MCF 10A (cell line): ENCODE data around the gene ELF1. TPM values are rescaled to one million over a fixed set of nuclear protein-coding genes. Genes with fewer than 3 reads are reported as not detected.

Source experiments
- BruUV-seq: library from RNA; stranded (reverse); fragments of 400-500 nt; replicated peaks from 2 replicates; lab custom pipeline; 2021; lab: Mats Ljungman, UMichigan
- CTCF ChIA-PET: fragments of 300-600 bp; sonication (Branson Sonifier 250); formaldehyde crosslinking; extraction: SDS; loops from one replicate; lab custom pipeline; 2021; ENCODE audit warnings: antibody characterized with exemption, inconsistent platforms; lab: Yijun Ruan, JAX
- POLR2A ChIA-PET: fragments of 300-600, 350-650 bp; sonication (Branson Sonifier 250); formaldehyde crosslinking; extraction: SDS; loops from one replicate; lab custom pipeline; 2020; ENCODE audit warnings: antibody characterized with exemption, inconsistent platforms; lab: Yijun Ruan, JAX
- DNase-seq: peaks from one replicate; pipeline ENCODE4 v3.0.0-alpha.2; 2018; ENCODE audit not compliant: unreplicated experiment
- H3K27ac Mint-ChIP-seq: one replicate; pipeline ENCODE4 v1.8.0; 2022; ENCODE audit warnings: mild to moderate bottlenecking, low read depth, mixed read lengths; ENCODE audit not compliant: unreplicated experiment
- H3K27me3 Mint-ChIP-seq: one replicate; pipeline ENCODE4 v1.8.0; 2022; ENCODE audit warnings: mixed read lengths; ENCODE audit not compliant: insufficient read depth, unreplicated experiment
- H3K36me3 Mint-ChIP-seq: one replicate; pipeline ENCODE4 v1.8.0; 2022; ENCODE audit warnings: mild to moderate bottlenecking, moderate library complexity, mixed read lengths; ENCODE audit not compliant: insufficient read depth, unreplicated experiment
- H3K4me1 Mint-ChIP-seq: one replicate; pipeline ENCODE4 v1.8.0; 2022; ENCODE audit warnings: mixed read lengths; ENCODE audit not compliant: insufficient read depth, unreplicated experiment
- H3K4me3 Mint-ChIP-seq: one replicate; pipeline ENCODE4 v1.8.0; 2022; ENCODE audit warnings: mild to moderate bottlenecking, moderate library complexity, mixed read lengths; ENCODE audit not compliant: unreplicated experiment
- H3K9me3 Mint-ChIP-seq: one replicate; pipeline ENCODE4 v1.8.0; 2022; ENCODE audit warnings: mixed read lengths; ENCODE audit not compliant: unreplicated experiment
- CTCF ChIP-seq: fragments of 200-600 bp; IDR thresholded peaks from one replicate; pipeline ENCODE4 v1.8.0; 2022; ENCODE audit warnings: antibody characterized with exemption, mild to moderate bottlenecking; ENCODE audit not compliant: unreplicated experiment
- intact Hi-C: fragments of 100-400 bp; cut with micrococcal nuclease; formaldehyde crosslinking; loops from 2 replicates; pipeline ENCODE4 v1.14.1; 2022
- total RNA-seq: library from RNA; stranded (reverse); gene quantifications from 2 replicates; pipeline ENCODE4 v1.2.3, GENCODE V29; 2022

Gene ELF1
- total RNA-seq, 1 experiment from 2014 or later, result 73.7 TPM

- Mint-ChIP-seq H3K36me3 (peaks cover 18% of the 10 kb centered on the region), H3K4me3 (peak overlapping the region; percentile 72), H3K27me3 (no peaks in the 10 kb centered on the region), H3K27ac (peak overlapping the region; percentile 40), H3K4me1 (peaks cover 38% of the 10 kb centered on the region), H3K9me3 (no peaks in the 10 kb centered on the region)
- intact Hi-C loops, result no loop called here
- no peak for DNase-seq
- no peak for TF ChIP-seq CTCF
- ChIA-PET CTCF (interaction anchor here (0.6 kb wide), 1 partner anchor 9 kb away, joined by 4 read pairs; no protein-coding TSS in a partner anchor), POLR2A (interaction anchor here (0.6 to 2.9 kb wide), 10 partner anchors 10 to 75 kb away, joined by 3 to 19 read pairs (median 3); partner anchors contain the start of gene WBP4)
- BruUV-seq, result no TSS peak
Measured at GRCh38 chr13:40985381-40986100, 33.6 kb downstream of the ELF1 start.

- BruUV-seq, result no TSS peak
- peak; percentile 34 for DNase-seq
- no peak for TF ChIP-seq CTCF
- Mint-ChIP-seq H3K9me3 (no peaks in the 10 kb centered on the region), H3K27ac (peak overlapping the region; percentile 40), H3K4me3 (peak overlapping the region; percentile 72), H3K4me1 (peaks cover 42% of the 10 kb centered on the region), H3K27me3 (no peaks in the 10 kb centered on the region), H3K36me3 (peaks cover 25% of the 10 kb centered on the region)
- POLR2A ChIA-PET, result interaction anchor here (0.8 to 2.9 kb wide), 9 partner anchors 11 to 76 kb away, joined by 3 to 19 read pairs (median 4); partner anchors contain the start of gene WBP4
- intact Hi-C loops, result no loop called here
- CTCF ChIA-PET, result interaction anchor here (0.6 kb wide), 3 partner anchors 8 to 1484 kb away, joined by 3 to 4 read pairs (median 3); no protein-coding TSS in a partner anchor
Measured at GRCh38 chr13:40984668-40985366, 34.3 kb downstream of the ELF1 start.

- Mint-ChIP-seq H3K27me3 (no peaks in the 10 kb centered on the region), H3K36me3 (peaks cover 27% of the 10 kb centered on the region), H3K9me3 (no peaks in the 10 kb centered on the region), H3K4me3 (peak overlapping the region; percentile 72), H3K4me1 (peaks cover 42% of the 10 kb centered on the region), H3K27ac (peak overlapping the region; percentile 71)
- DNase-seq, result no peak
- TF ChIP-seq CTCF, result no peak
- POLR2A ChIA-PET, result interaction anchor here (0.8 to 2.9 kb wide), 9 partner anchors 10 to 77 kb away, joined by 3 to 19 read pairs (median 4); partner anchors contain the start of genes ELF1 and WBP4
- CTCF ChIA-PET, result interaction anchor here (0.6 kb wide), 2 partner anchors 72 to 1483 kb away, joined by 3 read pairs; no protein-coding TSS in a partner anchor
- intact Hi-C loops, result no loop called here
- BruUV-seq, result no TSS peak
Measured at GRCh38 chr13:40983725-40984667, 35.1 kb downstream of the ELF1 start.
